ENCODE data around the gene MACROD2.

MACROD2 gene

DNA sequence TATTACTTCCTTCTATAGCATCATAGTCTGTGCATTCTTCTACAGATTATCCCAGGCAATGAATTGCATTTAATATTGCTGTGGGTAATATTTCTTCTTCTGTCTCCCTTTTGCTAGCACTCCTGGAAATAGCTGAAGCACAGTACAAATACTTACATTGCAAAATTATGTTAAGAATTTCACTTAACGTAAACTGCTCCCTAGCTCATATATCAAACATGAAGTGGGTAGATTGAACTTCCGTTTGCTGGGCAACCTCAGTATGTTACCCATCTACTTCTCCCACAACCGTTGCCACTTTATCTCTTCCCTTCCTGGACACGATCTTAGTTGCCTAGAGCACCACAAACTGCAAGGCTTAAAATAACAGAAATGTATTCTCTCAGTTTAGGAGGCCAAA lies 1614.6 kb downstream of the MACROD2 start:
- Histone ChIP-seq H2AFZ (ENCODE audit: low read depth, low read length) (no peak overlapping the region), H3K4me1 (ENCODE audit: insufficient read depth, low read length) (peaks cover 15% of the 10 kb centered on the region), H3K9me3 (ENCODE audit: low read length) (no peaks in the 10 kb centered on the region), H3K4me3 (ENCODE audit: low read length) (no peak overlapping the region), H3K36me3 (ENCODE audit: insufficient read depth, low read length) (no peaks in the 10 kb centered on the region), H3K27me3 (ENCODE audit: insufficient read depth, low read length) (no peaks in the 10 kb centered on the region)

DNA sequence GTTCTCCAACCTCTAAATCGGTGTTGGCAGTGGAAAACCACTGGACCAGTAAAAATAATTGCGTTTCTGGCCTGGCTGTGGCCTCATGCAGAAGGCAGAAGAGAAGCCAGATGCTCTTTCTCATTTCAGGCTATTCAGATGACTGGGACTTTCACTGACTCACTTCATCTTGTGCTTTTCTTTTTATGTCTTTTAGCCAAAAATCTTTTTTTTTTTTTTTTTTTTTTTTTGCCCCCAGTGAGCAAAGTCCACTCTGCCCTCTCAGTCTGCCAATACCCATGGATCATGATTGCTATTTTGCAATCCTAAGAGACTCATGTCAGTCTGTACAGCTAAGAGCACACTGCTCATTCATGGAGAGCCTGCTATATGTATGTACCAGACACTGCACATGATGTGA lies 1615.5 kb downstream of the MACROD2 start:
- Histone ChIP-seq H3K4me3 (ENCODE audit: low read length) (no peak overlapping the region), H3K4me1 (ENCODE audit: insufficient read depth, low read length) (peaks cover 15% of the 10 kb centered on the region), H3K9me3 (ENCODE audit: low read length) (no peaks in the 10 kb centered on the region), H3K36me3 (ENCODE audit: insufficient read depth, low read length) (no peaks in the 10 kb centered on the region), H3K27me3 (ENCODE audit: insufficient read depth, low read length) (no peaks in the 10 kb centered on the region), H2AFZ (ENCODE audit: low read depth, low read length) (no peak overlapping the region)

DNA sequence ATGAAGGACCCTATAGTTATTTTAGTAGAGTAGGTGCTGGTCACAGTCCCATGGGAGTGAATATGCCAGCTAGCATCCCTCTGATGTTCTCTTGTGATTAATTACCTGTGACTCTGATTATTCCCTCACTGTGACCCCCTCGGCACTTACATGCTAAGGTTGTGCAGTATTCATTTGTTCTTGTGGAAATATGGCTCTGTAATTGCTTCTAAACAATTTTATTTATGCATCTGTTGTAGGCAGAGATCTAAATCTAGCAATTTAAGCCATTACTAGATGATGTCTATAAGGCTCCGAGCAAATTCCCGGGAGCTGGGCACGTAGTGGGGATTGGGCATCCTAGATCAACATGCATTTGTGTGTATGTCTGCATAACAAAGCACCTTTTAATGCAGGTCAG lies 1616.2 kb downstream of the MACROD2 start:
- Histone ChIP-seq H3K4me3 (ENCODE audit: low read length) (no peak overlapping the region), H2AFZ (ENCODE audit: low read depth, low read length) (no peak overlapping the region), H3K4me1 (ENCODE audit: insufficient read depth, low read length) (peaks cover 15% of the 10 kb centered on the region)

DNA sequence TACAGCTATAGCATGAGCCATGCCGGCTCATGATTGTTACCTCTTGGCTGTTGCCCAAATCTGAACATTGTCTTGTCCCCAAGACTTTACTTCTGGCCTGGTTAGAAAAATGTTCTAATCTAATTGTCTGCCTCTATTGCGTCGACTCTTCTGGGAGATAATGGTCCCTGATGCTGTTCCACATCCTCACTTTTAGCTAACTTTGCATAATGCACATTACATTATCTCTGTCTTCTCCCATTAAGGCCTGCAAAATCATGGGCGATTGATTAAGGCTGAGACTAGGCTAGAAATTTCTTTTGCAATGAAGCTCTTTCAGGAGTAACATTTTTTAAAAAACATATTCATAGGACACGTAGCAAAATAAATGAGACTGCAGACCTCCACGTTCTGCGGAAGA lies 1616.9 kb downstream of the MACROD2 start:
- Histone ChIP-seq H3K27me3 (ENCODE audit: insufficient read depth, low read length) (no peaks in the 10 kb centered on the region), H3K36me3 (ENCODE audit: insufficient read depth, low read length) (no peaks in the 10 kb centered on the region), H3K9me3 (ENCODE audit: low read length) (no peaks in the 10 kb centered on the region), H3K4me1 (ENCODE audit: insufficient read depth, low read length) (peaks cover 15% of the 10 kb centered on the region), H2AFZ (ENCODE audit: low read depth, low read length) (peak overlapping the region; percentile 2), H3K4me3 (ENCODE audit: low read length) (no peak overlapping the region)

More for the DNA sequence above, 1616.2 kb downstream of the MACROD2 start:
- Histone ChIP-seq H3K36me3 (ENCODE audit: insufficient read depth, low read length) (no peaks in the 10 kb centered on the region), H3K9me3 (ENCODE audit: low read length) (no peaks in the 10 kb centered on the region), H3K27me3 (ENCODE audit: insufficient read depth, low read length) (no peaks in the 10 kb centered on the region)

DNA sequence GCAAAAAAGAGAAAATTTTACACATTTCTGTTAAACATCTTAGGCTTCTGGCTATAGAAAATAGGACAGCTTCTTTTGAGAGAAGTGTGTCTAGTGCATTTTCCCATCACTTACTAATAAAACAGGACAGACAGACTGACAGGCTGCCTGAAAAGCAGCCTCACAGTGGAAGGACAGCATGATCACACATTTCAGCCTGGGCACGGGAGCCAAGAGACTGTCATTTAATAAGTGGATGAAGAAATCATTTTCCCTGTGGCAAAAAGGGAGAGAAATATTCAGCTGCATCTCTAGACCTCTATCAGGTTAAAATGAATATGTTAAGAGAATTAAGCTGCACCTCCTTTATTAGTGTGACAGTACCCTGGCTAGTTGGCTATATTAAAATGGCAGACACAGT lies 1617.5 kb downstream of the MACROD2 start:
- H2AFZ ChIP-seq (ENCODE audit: low read depth, low read length), result peak overlapping the region; percentile 2
- H3K4me1 ChIP-seq (ENCODE audit: insufficient read depth, low read length), result peaks cover 15% of the 10 kb centered on the region
- no peaks in the 10 kb centered on the region for H3K9me3 ChIP-seq (ENCODE audit: low read length)
- H3K4me3 ChIP-seq (ENCODE audit: low read length), result no peak overlapping the region
- H3K36me3 ChIP-seq (ENCODE audit: insufficient read depth, low read length), result no peaks in the 10 kb centered on the region
- H3K27me3 ChIP-seq (ENCODE audit: insufficient read depth, low read length), result no peaks in the 10 kb centered on the region

DNA sequence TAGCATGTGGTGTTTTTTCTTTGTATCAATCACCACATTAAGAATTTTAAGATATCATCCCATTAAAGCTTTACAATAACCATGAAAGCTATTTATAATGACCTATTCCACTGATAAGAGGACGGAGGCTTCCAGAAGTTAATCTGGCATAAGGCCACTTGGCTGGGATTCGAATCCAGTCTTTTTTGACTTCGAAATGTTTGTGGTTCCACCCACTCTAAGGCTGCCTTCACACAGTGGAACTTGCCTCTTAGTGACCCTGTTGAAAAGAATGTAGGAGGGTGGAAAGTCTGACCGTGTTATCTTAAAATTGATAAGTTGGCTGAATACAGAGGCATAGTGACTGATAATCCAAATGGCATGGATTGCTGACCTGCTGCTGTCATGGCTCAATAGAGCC lies 1618.2 kb downstream of the MACROD2 start:
- Histone ChIP-seq H3K27me3 (ENCODE audit: insufficient read depth, low read length) (no peaks in the 10 kb centered on the region), H3K9me3 (ENCODE audit: low read length) (no peaks in the 10 kb centered on the region), H2AFZ (ENCODE audit: low read depth, low read length) (no peak overlapping the region), H3K4me1 (ENCODE audit: insufficient read depth, low read length) (peaks cover 15% of the 10 kb centered on the region), H3K36me3 (ENCODE audit: insufficient read depth, low read length) (no peaks in the 10 kb centered on the region), H3K4me3 (ENCODE audit: low read length) (no peak overlapping the region)

DNA sequence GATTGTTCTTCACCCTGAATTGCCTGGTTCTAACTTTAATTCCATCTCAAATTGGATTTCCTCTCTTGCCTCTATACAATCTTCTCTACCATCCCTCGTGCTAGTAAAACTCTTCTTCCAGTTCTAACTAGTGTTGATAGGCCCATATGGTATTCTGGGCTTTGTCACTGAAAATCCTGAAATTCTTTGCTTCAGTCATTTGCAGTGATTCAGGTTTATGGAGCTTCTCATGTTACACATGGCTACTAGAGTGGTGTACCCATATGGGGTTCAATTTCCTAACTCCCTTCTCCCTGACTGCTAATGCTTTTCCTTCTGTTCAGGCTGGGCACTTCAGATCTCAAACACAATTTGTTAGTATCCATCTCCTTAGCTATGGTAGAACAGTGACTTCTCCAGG lies 1621.3 kb downstream of the MACROD2 start:
- Histone ChIP-seq H3K36me3 (ENCODE audit: insufficient read depth, low read length) (no peaks in the 10 kb centered on the region), H3K9me3 (ENCODE audit: low read length) (no peaks in the 10 kb centered on the region), H3K4me3 (ENCODE audit: low read length) (no peak overlapping the region), H2AFZ (ENCODE audit: low read depth, low read length) (no peak overlapping the region), H3K4me1 (ENCODE audit: insufficient read depth, low read length) (peaks cover 15% of the 10 kb centered on the region), H3K27me3 (ENCODE audit: insufficient read depth, low read length) (no peaks in the 10 kb centered on the region)

DNA sequence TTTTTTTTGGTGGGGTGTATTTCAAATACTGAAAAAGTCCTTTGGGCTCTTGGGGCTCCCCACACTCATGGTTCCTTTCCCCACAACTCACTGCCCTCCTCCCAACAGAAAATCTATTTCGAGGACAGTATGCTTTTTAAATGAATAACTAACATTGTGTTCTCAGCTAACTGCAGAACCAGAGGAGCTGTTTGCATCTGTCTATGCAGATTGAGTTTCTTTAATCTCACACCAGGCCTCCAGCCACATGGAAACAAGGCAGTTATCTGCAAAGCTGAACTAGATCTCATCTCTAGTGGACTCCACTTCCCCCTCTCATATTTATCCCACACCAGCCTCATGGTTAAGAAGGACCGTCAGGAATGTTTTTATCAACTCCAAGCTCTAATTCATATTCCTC lies 1622.8 kb downstream of the MACROD2 start:
- H3K27me3 ChIP-seq (ENCODE audit: insufficient read depth, low read length), result no peaks in the 10 kb centered on the region

DNA sequence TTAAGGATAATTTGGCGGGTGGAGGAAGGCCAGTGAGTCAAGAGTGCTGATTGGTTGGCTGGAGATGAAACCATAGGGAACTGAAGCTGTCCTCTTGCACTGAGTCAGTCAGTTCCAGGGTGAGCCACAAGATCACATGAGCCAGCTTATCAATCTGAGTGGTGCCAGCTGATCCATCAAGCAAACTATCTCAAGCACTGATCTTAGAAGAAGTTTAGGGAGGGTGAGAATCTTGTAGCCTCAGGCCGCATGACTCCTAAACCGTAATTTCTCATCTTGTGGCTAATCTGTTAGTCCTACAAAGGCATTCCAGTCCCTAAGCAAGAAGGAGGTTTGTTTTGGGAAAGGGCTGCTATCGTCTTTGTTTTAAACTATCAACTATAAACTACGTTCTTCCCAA lies 1623.6 kb downstream of the MACROD2 start:
- H3K4me1 ChIP-seq (ENCODE audit: insufficient read depth, low read length), result peaks cover 2% of the 10 kb centered on the region
- no peaks in the 10 kb centered on the region for H3K9me3 ChIP-seq (ENCODE audit: low read length)
- no peak overlapping the region for H2AFZ ChIP-seq (ENCODE audit: low read depth, low read length)
- H3K36me3 ChIP-seq (ENCODE audit: insufficient read depth, low read length), result no peaks in the 10 kb centered on the region
- no peaks in the 10 kb centered on the region for H3K27me3 ChIP-seq (ENCODE audit: insufficient read depth, low read length)
- no peak overlapping the region for H3K4me3 ChIP-seq (ENCODE audit: low read length)

More for the DNA sequence above, 1622.8 kb downstream of the MACROD2 start:
- Histone ChIP-seq H3K9me3 (ENCODE audit: low read length) (no peaks in the 10 kb centered on the region), H3K4me3 (ENCODE audit: low read length) (no peak overlapping the region), H3K4me1 (ENCODE audit: insufficient read depth, low read length) (peaks cover 5% of the 10 kb centered on the region), H3K36me3 (ENCODE audit: insufficient read depth, low read length) (no peaks in the 10 kb centered on the region), H2AFZ (ENCODE audit: low read depth, low read length) (no peak overlapping the region)

DNA sequence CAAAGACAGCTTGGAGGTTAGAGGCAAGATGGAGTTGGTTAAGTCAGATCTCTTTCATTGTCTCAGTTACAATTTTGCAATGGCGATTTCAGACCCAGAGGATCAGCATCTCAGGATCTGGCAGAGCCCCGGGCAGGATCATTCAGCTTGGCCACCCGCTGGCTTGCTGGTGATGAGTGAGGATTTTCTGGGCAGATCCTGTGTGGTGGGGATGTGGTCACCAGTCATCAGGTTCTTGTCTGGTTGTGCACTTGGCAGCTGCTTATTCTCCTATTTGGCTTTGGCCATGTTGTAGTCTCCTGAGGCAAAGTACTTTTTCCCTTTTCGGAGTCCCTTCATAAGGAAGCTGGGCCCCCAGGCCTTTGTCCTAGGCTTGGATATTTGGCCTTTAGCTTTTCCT lies 1624.0 kb downstream of the MACROD2 start:
- no peak overlapping the region for H2AFZ ChIP-seq (ENCODE audit: low read depth, low read length)
- H3K4me3 ChIP-seq (ENCODE audit: low read length), result no peak overlapping the region
- peaks cover 2% of the 10 kb centered on the region for H3K4me1 ChIP-seq (ENCODE audit: insufficient read depth, low read length)
- no peaks in the 10 kb centered on the region for H3K9me3 ChIP-seq (ENCODE audit: low read length)
- H3K27me3 ChIP-seq (ENCODE audit: insufficient read depth, low read length), result no peaks in the 10 kb centered on the region
- no peaks in the 10 kb centered on the region for H3K36me3 ChIP-seq (ENCODE audit: insufficient read depth, low read length)

DNA sequence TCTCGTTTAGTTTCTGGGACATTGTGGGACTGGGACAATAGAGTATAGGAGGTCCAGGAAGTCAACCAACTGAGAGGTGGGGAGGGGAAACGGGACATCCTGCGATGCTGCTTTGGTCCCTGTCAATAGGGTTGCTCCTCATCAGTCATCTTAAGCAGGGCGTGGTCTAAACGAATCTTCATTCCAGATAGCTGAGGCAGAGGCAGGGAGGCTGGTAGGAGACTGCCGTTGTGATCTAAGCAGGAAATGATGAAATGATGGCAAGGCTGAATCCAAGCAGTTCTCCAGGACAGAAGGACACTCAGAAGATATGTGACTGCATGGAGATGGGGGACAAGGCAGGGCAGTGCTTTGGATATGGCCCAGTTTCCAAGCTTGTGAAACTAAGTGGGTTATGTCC lies 1624.5 kb downstream of the MACROD2 start:
- H3K36me3 ChIP-seq (ENCODE audit: insufficient read depth, low read length), result no peaks in the 10 kb centered on the region
- no peak overlapping the region for H2AFZ ChIP-seq (ENCODE audit: low read depth, low read length)
- H3K27me3 ChIP-seq (ENCODE audit: insufficient read depth, low read length), result no peaks in the 10 kb centered on the region
- H3K9me3 ChIP-seq (ENCODE audit: low read length), result no peaks in the 10 kb centered on the region
- peaks cover 2% of the 10 kb centered on the region for H3K4me1 ChIP-seq (ENCODE audit: insufficient read depth, low read length)
- H3K4me3 ChIP-seq (ENCODE audit: low read length), result no peak overlapping the region

DNA sequence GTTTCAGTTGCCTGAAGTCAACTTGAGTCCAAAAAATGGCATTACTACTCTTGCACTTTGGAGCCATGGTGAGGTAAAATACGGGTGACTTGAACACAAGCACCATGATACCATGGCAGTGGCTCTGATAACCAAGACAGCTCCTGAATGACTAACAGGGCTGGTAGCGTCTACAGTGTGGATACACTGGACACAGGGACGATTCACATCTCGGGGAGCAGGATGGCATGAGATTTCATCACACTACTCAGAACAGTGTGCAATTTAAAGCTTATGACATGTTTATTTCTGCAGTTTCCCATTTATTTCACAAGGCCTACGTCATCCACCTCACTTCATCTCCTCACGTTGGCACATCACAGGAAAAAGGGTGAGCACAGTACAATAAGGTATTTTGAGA lies 1627.1 kb downstream of the MACROD2 start:
- no peak overlapping the region for H2AFZ ChIP-seq (ENCODE audit: low read depth, low read length)
- peaks cover 2% of the 10 kb centered on the region for H3K4me1 ChIP-seq (ENCODE audit: insufficient read depth, low read length)
- H3K27me3 ChIP-seq (ENCODE audit: insufficient read depth, low read length), result no peaks in the 10 kb centered on the region
- H3K36me3 ChIP-seq (ENCODE audit: insufficient read depth, low read length), result no peaks in the 10 kb centered on the region
- no peaks in the 10 kb centered on the region for H3K9me3 ChIP-seq (ENCODE audit: low read length)
- no peak overlapping the region for H3K4me3 ChIP-seq (ENCODE audit: low read length)

DNA sequence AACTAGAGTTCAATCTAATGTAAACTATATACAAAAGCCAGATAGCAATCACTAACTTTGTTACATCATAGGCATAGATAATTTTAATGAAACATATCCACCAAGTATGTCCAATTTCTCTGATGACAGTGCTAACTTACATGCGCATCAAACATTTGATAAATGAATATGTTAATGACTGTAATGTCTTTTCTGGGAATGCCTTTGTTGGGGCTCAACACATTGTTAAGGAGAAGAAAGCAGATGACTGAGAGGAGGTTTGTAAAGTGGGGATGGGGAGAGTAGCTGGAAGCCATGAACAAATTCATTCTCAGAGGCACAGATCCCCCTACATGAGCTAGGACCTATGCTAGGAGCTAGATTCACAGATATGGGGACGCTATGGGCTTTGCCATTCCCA lies 1627.9 kb downstream of the MACROD2 start:
- Histone ChIP-seq H3K4me1 (ENCODE audit: insufficient read depth, low read length) (peaks cover 2% of the 10 kb centered on the region), H3K4me3 (ENCODE audit: low read length) (no peak overlapping the region), H2AFZ (ENCODE audit: low read depth, low read length) (no peak overlapping the region), H3K27me3 (ENCODE audit: insufficient read depth, low read length) (no peaks in the 10 kb centered on the region), H3K36me3 (ENCODE audit: insufficient read depth, low read length) (no peaks in the 10 kb centered on the region), H3K9me3 (ENCODE audit: low read length) (no peaks in the 10 kb centered on the region)

DNA sequence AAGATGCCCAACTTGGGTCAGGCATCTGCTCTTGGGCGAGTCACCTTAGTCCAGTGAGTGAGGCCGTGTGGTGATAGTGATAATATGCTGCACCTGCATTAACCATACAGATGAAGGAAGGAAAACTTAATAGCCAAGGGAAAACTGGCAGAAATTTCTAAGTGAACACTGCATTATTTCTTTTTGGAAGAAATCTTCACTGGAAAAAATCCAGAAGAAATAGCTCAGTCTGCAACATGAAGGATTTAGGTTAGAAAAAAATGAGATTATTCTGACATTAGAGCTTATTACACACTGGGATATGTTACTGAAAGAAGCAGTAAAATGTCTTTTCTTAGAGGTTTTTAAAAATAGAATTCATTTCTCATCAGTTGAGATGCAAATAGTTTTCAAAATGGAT lies 1630.7 kb downstream of the MACROD2 start:
- Histone ChIP-seq H3K4me1 (ENCODE audit: insufficient read depth, low read length) (peaks cover 9% of the 10 kb centered on the region), H3K4me3 (ENCODE audit: low read length) (no peak overlapping the region), H3K27me3 (ENCODE audit: insufficient read depth, low read length) (no peaks in the 10 kb centered on the region), H3K36me3 (ENCODE audit: insufficient read depth, low read length) (no peaks in the 10 kb centered on the region), H2AFZ (ENCODE audit: low read depth, low read length) (no peak overlapping the region), H3K9me3 (ENCODE audit: low read length) (no peaks in the 10 kb centered on the region)
